HG03025 (cell line): ENCODE data around the gene PURA.

Experiments used
- ATAC-seq: cut with Tn5 transposase; IDR thresholded peaks from one replicate; pipeline ENCODE4 v1.9.1; 2021; ENCODE audit warnings: mild to moderate bottlenecking, moderate library complexity; ENCODE audit not compliant: unreplicated experiment, low FRiP score

The PURA gene

DNA sequence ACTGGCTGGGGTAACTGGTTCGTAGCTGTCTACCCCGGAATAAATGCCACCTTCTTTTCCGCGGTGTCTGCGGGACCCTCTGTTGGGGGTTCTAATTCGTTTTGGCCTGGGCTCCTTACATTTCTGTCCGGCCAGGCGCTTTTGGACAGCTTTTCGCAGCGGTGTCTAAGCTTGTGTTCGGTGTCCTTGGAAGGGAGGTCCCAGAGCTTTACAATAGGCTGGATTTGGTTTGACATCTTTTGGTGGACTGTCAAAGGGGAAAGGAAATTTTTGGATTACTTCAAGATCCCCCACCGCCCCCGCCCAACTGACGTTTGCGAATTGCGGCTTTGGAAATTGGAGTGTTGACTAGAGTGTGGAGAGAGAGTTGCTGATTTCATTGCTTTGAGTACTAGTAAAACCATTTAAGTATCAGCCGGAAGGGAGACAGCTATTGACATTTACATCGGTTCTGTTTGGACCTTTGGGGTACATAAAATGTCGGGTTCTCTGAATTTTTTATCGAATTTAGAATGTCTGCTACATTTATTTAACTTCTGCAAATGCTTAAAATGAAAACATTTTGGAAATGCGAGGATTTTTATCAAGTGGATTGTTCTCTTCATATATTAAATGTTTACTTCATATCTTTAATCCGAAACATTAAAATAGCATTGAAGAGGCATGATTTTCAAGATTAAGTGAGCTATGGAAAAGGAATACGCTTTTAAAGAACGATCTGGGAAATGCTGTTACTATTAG is 4.7 kb upstream of the PURA start:
- no peak for ATAC-seq

GRCh38 chr5:140109759-140110645 is 3.9 kb upstream of the PURA start:
- ATAC-seq: no peak

DNA sequence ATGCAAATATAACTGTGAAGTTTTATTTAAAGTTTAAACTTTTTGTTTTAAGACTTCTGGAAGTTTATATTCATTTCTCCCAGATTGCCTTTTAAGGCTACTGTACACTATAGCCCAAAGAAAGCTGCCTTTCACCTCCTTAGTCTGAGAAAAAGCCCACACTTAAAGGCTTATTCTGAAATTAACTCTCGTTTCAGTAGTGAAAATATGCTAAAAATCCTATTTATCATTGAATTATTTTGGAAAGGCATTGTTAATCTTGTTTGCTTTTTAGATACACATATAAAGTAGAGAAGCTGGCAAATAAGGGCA is 3.3 kb upstream of the PURA start:
- no peak for ATAC-seq

DNA sequence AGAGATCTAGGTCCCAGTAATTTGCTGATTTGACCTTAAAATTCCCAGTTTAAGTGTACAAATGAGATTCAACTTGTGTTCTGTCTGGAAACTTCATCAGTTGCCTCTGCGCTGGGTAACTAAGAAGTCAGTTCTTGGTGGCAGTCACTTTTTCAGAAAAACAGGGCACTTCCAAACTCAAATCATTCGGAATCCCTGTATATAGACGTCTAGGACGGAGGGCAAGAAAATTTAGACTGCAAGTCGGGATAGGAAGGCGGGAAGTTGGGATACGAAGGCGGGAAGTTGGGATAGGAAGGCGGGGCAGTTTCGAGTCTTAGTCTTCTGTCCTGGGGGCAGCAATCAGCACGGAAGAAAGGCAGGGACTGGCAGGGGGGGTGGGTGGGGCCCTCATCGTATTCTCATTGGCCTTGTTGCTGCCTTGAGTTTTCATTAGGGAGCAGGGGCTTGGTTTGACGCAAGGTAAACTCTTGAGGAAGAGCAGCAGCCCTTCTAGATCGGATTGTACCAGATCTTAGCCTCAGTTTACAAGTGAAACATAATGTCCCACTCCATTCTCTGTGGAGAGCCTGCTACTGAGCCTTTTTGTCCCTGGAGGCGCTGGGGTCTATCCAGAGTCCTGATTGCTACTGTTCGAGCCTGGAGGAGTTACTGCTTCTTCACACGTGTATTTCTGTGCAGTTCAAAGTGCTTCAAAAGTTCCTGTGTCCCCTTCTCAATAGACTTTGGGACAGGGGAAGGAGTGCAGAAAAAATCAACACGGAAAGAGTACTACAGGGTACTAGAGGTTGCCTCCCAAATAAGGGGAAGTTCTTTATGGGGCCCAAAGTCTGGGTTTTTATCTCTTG is 2.7 kb upstream of the PURA start:
- no peak for ATAC-seq

DNA sequence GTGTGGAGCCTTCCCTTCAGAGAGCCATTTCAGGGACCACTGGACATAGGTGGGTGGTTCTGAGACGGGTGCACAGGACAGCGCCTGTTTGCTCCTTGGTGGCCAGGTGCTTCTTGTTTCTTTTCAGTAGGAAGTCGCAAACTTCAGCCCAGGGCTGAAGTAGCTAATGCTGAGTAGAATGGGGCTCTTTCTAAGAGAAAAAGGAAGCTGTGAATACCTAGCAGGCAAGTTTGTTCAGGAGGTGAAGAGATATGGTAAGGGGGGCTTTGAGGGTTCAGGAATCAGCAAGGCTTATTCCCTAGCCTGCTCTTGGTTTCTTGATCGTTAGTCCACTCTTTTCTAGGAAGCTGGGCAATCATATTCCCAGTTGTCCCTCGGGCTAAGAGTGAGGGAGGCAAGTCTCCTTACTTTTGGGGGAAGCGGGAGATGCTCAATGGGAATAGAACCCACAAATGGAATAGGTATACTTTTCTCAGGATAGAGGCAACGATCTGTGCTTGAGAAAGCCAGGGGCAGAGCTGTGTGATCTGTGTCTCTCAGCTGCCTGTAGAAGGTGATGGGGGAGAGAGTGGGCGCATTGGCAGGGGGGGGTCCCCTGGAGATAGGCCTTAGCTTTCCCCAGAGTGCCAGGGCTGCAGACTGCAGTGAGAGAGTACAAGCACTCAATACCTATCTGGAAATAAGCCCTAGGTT is 1.9 kb upstream of the PURA start:
- no peak for ATAC-seq

GRCh38 chr5:140112685-140113179 is 1.2 kb upstream of the PURA start:
- ATAC-seq: no peak

GRCh38 chr5:140113180-140113698 is 670 bp upstream of the PURA start:
- ATAC-seq: no peak

DNA sequence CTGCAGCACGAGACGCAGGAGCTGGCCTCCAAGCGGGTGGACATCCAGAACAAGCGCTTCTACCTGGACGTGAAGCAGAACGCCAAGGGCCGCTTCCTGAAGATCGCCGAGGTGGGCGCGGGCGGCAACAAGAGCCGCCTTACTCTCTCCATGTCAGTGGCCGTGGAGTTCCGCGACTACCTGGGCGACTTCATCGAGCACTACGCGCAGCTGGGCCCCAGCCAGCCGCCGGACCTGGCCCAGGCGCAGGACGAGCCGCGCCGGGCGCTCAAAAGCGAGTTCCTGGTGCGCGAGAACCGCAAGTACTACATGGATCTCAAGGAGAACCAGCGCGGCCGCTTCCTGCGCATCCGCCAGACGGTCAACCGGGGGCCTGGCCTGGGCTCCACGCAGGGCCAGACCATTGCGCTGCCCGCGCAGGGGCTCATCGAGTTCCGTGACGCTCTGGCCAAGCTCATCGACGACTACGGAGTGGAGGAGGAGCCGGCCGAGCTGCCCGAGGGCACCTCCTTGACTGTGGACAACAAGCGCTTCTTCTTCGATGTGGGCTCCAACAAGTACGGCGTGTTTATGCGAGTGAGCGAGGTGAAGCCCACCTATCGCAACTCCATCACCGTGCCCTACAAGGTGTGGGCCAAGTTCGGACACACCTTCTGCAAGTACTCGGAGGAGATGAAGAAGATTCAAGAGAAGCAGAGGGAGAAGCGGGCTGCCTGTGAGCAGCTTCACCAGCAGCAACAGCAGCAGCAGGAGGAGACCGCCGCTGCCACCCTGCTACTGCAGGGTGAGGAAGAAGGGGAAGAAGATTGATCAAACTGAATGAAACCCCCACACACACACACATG is 654 bp downstream of the PURA start:
- ATAC-seq: peak; percentile 35

GRCh38 chr5:140115186-140115500 is 1.2 kb downstream of the PURA start:
- no peak for ATAC-seq

DNA sequence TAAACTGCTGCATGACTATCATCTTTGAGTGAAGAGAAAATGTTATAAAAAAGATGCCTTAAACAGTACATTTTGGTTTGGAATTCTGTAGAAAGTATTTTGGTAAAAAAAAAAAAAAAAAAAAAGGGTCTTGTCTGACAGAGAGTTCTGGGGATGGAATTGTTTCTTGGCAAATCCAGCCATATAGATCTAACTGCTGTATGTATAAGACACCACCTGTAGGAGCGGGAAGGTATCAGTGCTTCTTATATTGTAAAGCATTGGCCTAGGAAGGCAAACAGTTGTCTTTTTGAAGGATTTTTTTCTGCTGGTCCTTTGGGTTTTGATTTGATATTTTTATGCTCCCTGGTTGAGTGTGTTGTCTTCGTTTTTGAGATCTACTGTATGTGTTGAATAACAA is 2.8 kb downstream of the PURA start:
- ATAC-seq: no peak

GRCh38 chr5:140117523-140117922 is 3.6 kb downstream of the PURA start:
- ATAC-seq: no peak

- no peak for ATAC-seq
Measured at GRCh38 chr5:140118302-140118936, 4.5 kb downstream of the PURA start.

DNA sequence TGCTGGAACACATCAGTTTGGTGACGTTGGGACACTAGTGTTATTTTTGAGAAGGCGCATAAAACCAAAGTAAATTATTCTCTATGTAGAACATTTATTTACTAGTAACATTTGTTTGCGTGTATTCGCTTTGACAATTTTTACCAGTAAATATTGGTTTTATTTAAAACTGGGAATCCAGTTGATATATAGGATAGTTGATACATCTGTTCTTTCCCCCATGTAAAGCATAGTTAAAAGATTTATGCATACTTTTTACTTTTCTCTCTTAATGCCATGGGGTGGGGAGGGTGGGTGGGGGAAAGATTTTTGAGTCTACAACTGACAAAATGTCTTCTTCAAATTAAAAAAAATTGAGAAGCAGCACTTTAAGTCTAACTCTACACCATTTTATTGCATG is 11.7 kb downstream of the PURA start, which contains the start of gene IGIP:
TSS of gene IGIP (plus strand) at position 301 of the 400 bp plus-strand sequence. CDS start 2,540 bp downstream, outside the sequence.
- no peak for ATAC-seq

DNA sequence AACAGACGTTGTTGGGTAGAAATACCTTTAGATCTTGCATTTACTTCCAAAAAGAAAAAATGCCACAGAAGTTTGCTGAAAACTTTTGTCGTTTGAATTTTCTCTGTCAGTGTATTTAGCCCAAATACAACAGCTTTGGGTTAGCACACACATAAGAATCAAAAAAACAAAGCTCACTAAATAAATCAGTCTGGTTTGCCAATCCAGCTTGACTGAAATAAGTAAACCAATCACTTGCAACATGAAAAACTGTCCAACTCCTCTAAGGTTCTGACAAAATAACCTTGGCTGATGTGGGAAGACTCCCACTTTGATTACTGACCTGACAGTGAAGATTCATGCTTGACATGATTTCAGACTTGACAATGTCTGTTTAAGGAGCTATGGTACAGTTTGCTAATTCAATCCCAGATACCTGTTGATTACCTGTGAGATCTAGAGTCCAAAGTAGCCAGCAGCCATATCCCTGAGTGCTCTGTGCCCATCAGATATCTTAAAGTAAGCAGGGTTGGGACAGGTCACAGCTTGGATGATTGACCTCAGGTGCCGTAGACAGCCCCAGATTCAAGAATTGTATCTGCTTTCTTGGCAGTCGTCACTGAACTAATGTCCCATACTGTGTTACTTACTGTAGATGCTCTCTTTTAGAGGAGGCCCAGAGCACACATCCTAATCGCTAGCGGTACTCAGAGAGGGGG is 12.6 kb downstream of the PURA start:
- ATAC-seq: no peak

- ATAC-seq: no peak
Measured at GRCh38 chr5:140128376-140128775, 14.5 kb downstream of the PURA start.

DNA sequence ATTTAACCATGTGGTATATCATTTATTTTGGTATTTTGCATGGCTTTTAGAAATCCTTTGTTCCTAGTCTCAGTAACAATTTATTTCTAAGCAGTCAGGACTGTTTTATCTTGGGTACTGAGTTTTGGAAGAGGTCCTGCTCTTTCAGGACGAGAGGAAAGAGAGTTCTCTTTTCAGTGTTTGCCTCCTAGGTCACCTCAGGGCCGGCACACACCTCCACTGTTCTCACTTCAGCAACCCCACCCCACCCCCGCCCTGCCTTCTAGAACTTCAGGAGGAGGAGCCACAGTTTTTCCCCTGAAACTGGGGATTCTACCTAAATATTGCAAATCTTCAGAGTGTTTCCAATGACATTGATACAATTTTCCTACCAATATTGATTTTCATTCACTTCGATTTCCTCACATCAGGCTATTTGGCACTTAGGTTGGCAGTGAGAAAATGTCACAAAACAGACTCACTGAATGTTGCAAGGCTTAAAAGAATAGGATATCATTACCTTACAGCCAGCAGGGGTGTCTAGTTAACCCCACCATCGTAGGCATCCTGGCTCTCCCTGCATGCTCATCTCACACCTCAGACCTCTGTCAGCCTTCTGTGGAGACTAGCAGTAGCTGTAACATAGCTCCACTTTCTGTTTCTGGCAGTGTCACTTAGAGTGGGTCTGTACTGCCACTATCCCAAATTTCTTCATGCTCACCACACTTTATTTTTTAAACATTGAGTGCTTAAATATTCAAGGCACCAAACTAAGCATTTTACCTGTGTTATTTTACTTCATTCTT is 17.2 kb downstream of the PURA start:
- no peak for ATAC-seq

GRCh38 chr5:140131967-140132409 is 18.1 kb downstream of the PURA start:
- no peak for ATAC-seq
